Frontal cortex (tissue), 4 donors: ENCODE results near the gene ZFP92. TPM values are rescaled to one million over a fixed set of nuclear protein-coding genes. Genes with fewer than 3 reads are reported as not detected.
A peak's percentile ranks its signal among the peaks of the same experiment; 100 is the strongest.

Source experiments
- DNase-seq, 2 donors: peaks; one replicate each; pipeline ENCODE4 v3.0.0; 2012; ENCODE audit warnings: low spot score in 2 of 2
- FAIRE-seq: peaks from 2 replicates; lab custom pipeline; 2012; peaks lifted over from hg19 to GRCh38; lab: Jason Lieb, UNC
- total RNA-seq: library from RNA; depleted of rRNA; stranded (reverse); fragments of >200 nt; gene quantifications from one replicate; pipeline ENCODE4 v1.2.3, GENCODE V29; 2014
- donor health status: control.
- donor health status: control.
- donor health status: control.

ZFP92 gene, protein sequence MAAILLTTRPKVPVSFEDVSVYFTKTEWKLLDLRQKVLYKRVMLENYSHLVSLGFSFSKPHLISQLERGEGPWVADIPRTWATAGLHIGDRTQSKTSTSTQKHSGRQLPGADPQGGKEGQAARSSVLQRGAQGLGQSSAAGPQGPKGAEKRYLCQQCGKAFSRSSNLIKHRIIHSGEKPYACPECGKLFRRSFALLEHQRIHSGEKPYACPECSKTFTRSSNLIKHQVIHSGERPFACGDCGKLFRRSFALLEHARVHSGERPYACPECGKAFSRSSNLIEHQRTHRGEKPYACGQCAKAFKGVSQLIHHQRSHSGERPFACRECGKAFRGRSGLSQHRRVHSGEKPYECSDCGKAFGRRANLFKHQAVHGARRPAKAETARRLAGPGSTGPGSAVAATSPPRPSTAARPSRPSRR
- total RNA-seq: 0.82 TPM

DNA sequence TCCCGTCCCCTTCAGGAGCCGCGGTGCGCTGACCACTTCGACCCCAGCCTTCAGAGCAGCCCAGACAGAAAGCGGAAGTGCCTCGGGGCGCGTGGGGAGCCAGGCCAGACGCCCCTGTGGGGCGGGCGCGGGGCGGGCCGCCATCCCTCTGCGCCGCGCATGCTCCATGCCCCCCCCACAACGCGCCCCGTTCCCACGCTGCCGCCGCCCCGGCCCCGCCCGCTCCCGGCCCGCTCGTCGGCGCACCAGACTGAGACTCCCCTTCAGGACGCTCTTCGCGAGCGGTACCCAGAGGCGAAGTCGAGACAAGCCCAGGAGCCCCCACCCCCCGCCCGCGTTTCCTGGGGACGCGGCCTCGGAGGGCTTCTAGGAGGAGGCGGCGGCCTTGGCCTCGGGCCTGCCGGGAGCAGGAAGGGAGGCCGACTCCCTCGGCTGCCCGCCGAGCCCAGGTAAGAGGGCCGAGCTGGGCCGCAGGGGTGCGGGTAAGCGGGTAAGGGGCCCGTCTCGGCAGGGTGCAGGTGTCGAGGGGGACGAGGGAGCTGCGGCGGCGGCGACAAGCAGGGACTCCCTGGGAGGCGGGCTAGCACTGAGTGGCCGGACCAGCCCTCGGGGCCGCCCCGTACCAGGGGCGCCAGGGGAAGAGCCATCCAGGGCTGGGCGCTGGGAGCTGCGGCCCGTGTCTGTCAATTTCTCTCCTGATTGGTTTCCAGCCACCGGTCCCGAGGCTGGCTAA lies at the start of gene ZFP92:
TSS of gene ZFP92 (plus strand) at position 218 of the 733 bp plus-strand sequence. CDS start 6,851 bp downstream, outside the sequence.
- FAIRE-seq (no peak), DNase-seq (peak; percentile 56 to 58)

- FAIRE-seq (no peak), DNase-seq (no peak)
These were observed 49.4 kb upstream of the ZFP92 start for GRCh38 chrX:153361781-153362397.

DNA sequence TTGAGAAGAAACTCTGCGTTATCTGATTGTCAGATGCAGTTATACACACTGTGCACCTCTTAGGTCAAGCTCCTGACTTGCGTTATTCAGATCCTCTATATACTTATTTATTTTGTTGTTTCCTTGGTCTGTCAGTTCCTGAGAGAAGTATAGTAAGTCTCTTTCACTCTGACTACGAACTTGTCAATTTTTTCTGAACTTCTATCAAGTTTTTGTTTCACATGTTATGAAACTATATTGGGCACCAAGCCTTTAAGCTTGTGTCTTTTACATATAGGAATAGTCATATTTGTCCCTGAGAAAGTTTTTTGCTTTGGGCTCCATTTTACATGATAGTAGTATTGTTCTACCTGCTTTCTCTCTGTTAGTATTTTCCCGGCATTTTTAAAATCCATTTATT lies 45.6 kb upstream of the ZFP92 start:
- FAIRE-seq (no peak), DNase-seq (no peak)

- no peak for DNase-seq
- no peak for FAIRE-seq
These were observed 45.2 kb upstream of the ZFP92 start for GRCh38 chrX:153366119-153366518.

DNA sequence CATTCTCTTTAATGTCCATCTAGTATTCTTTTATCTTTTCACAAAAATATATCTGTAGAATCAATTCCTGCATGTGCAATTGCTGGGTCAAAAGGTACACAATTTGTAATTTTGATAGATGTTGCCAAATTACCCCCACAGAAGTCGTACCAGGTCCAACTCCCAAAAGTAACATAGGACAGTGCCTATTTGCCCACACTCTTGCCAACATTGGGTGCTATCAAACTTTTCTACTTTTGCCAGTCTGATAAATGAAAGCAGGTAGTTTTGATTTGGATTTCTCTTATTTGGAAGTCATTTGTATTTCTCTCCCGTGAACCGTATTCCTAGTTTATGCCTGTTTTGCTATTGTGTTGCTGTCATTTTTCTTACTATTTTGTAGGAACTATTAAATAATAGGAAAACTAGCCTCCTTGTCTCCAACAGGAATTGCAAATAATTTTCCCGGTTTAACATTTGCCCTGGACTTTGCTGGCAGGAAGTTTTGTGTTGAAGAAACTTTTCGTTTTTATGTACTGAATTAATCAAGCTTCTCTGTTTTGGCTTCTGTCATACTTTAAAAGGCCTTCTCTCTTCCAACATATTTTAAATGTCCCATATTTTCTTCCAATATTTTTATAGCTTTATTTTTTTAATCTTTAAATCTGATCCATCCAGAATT lies 44.3 kb upstream of the ZFP92 start:
- no peak for FAIRE-seq
- DNase-seq: no peak

GRCh38 chrX:153370293-153371055 lies 40.8 kb upstream of the ZFP92 start:
- FAIRE-seq (no peak), DNase-seq (no peak)

GRCh38 chrX:153371256-153371655 lies 40.0 kb upstream of the ZFP92 start:
- DNase-seq: no peak

DNA sequence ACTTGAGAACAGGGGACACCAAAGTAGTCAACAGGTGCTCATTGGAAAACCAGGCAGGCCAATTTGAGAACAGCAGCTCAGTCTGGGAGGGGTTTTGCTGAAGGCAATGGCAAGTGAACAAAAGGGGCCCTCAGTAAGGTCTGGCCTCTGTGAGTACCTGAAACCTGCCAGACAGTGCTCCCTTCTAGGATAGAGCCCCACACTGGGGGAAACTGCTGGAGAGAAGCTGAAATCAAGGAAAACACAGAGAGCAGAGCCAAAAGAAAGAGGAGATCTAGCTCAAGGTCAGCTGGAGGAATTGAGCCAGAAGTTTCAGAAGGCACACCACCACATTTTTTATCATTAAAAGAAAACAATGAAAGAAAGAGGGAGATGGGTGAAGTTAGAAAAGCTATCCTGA lies 38.3 kb upstream of the ZFP92 start:
- DNase-seq: no peak
- FAIRE-seq: no peak

More at GRCh38 chrX:153371256-153371655, 40.0 kb upstream of the ZFP92 start:
- FAIRE-seq: no peak

DNA sequence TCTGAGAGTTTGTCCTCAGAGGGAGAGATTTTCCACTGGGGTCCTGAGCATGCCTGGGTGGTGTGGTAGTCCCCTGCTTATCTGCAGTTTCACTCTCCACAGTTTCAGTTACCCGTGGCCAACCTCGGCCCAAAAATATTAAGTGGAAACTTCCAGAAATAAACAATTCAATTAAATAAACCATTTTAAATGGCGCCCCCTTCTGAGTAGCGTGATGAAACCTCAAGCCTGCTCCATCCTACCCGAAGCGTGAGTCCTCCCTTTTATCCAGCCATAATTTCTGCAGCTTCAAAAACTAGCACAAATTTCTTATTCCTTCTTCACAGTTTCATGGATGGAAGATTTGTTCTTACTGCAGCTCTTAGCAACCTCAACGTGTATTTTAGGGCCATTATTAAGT lies 36.8 kb upstream of the ZFP92 start:
- DNase-seq (no peak), FAIRE-seq (no peak)

GRCh38 chrX:153375571-153375970 lies 35.7 kb upstream of the ZFP92 start:
- no peak for FAIRE-seq
- DNase-seq: no peak

DNA sequence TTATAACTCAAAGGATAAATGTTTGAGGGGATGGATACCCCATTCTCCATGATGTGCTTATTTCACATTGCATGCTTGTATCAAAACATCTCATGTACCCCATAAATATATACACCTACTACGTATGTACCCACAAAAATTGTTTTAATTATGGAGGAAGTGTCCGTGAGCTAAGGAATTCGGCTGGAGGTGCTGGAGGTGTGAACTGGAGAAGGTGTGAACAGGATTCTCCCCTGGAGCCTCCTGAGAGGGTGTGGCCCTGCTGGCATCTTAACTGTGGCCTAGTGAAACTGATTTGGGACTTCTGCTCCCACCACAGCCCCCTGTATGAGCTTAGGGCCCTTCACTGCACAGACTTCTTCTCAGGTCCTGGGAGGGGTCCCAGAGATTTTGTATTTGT lies 33.5 kb upstream of the ZFP92 start:
- FAIRE-seq (no peak), DNase-seq (no peak)

- no peak for DNase-seq
- FAIRE-seq: no peak
These were observed 32.7 kb upstream of the ZFP92 start for GRCh38 chrX:153378607-153379006.

DNA sequence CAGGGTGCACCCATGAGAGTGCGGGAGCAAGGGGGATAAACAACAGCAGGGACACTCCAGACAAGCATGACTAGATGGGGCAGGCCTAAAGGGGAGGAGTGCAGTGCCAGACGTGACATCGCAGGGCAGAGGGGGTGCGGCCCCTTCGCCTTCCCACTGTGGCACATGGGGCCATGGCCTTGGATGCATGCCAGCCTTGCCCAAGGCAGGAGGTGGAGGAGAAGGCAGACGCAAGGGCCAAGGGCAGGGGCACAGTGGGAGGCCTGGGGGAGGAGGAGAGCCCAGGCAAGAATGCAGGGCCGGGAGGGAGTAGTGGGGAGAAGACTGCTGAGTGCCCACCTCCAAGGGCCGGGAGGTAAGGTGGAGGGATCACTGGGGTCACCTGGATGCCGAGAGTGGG lies 31.8 kb upstream of the ZFP92 start:
- DNase-seq (no peak), FAIRE-seq (no peak)

DNA sequence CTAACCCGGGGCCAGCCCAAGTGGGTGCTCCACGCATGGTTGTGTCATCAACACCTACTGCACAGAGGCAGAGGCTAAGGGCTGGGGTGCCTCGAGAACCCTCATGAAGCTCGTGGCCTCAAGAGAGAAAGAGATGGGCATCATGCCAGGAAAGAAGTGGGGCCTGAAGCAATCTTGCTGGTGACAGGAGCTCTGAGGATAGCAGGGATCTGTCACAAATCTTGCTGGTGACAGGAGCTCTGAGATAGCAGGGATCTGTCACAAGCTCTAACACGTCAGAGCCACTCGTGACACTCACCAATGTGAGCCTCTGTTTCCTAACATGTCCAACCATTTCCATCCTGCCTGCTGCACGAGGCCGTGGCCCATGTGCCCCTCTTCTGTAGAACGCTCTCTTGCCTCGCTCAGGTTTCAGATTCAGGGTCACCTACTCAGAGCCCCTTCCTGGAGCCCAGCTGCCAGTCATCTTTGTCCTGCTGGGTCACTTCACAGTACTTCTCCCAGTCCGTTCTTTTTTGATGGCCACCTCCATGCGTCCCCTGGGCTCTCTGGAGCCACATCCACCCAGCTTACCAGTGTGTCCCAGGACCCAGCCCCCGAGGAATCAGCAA lies 31.2 kb upstream of the ZFP92 start:
- no peak for FAIRE-seq
- DNase-seq: no peak

- DNase-seq (no peak), FAIRE-seq (no peak)
These were observed 30.6 kb upstream of the ZFP92 start for GRCh38 chrX:153380691-153381090.

GRCh38 chrX:153381684-153382532 lies 29.4 kb upstream of the ZFP92 start:
- FAIRE-seq (no peak), DNase-seq (peak in 1 of 2 donors; percentile 33)

- FAIRE-seq (no peak), DNase-seq (no peak)
These were observed 28.4 kb upstream of the ZFP92 start for GRCh38 chrX:153382563-153383482.
